Measurements from ENCODE around the gene THADA.
A peak's percentile ranks its signal among the peaks of the same experiment; 100 is the strongest.

The THADA gene

GRCh38 chr2:43402002-43402401 is 193.8 kb downstream of the THADA start:
- Histone ChIP-seq H4K20me1 (ENCODE audit: control insufficient read depth, insufficient read depth, low read depth, low read length) (no peaks in the 10 kb centered on the region), H3K4me2 (ENCODE audit: low read length) (peak overlapping the region; percentile 35), H3K9me2 (replicated peaks; ENCODE audit: control insufficient read depth, low read length) (no peaks in the 10 kb centered on the region), H3K4me3 (ENCODE audit: low read length) (peak overlapping the region; percentile 5), H3K36me3 (ENCODE audit: control insufficient read depth, low read length) (peaks cover 14% of the 10 kb centered on the region), H3F3A (ENCODE audit: control insufficient read depth, insufficient read depth) (no peaks in the 10 kb centered on the region), H3K27me3 (ENCODE audit: control insufficient read depth, low read length) (no peaks in the 10 kb centered on the region), H3K4me1 (ENCODE audit: control insufficient read depth, low read length) (peaks cover 37% of the 10 kb centered on the region), H3K79me2 (ENCODE audit: control insufficient read depth, low read length) (no peaks in the 10 kb centered on the region), H3K9me3 (ENCODE audit: control insufficient read depth, insufficient read depth, low read length) (no peaks in the 10 kb centered on the region), H3K27ac (ENCODE audit: low read depth, low read length) (peak overlapping the region; percentile 38)
- TF ChIP-seq, protein P1, sequence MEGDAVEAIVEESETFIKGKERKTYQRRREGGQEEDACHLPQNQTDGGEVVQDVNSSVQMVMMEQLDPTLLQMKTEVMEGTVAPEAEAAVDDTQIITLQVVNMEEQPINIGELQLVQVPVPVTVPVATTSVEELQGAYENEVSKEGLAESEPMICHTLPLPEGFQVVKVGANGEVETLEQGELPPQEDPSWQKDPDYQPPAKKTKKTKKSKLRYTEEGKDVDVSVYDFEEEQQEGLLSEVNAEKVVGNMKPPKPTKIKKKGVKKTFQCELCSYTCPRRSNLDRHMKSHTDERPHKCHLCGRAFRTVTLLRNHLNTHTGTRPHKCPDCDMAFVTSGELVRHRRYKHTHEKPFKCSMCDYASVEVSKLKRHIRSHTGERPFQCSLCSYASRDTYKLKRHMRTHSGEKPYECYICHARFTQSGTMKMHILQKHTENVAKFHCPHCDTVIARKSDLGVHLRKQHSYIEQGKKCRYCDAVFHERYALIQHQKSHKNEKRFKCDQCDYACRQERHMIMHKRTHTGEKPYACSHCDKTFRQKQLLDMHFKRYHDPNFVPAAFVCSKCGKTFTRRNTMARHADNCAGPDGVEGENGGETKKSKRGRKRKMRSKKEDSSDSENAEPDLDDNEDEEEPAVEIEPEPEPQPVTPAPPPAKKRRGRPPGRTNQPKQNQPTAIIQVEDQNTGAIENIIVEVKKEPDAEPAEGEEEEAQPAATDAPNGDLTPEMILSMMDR (IDR thresholded peaks at IDR 0.05; ENCODE audit: low read depth, low read length, poor library complexity, severe bottlenecking): no peak
- TF ChIP-seq EZH2phosphoT487 (IDR thresholded peaks at IDR 0.05; ENCODE audit: borderline replicate concordance, low read length): no peak

DNA sequence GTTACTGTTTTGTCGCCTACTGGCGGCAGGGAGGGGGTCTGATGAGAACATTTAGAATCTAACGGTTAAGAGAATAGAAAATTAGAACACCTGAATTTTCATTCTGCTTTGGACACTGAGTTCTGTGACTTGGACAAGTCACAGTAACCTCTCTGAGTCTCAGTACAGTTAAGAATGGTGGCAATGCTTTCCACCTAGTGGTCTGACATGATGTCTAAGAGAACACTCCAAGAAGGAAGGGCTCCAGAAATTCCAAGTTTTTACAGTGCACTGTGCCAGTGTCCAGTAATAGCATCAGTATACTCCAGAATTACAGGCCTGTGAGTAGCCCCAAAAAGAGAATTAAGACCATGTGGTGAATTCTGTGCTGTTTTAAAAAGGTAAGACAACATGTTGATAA is 195.3 kb downstream of the THADA start:
- Histone ChIP-seq H3K27me3 (ENCODE audit: control insufficient read depth, low read length) (no peaks in the 10 kb centered on the region), H3K27ac (ENCODE audit: low read depth, low read length) (no peak overlapping the region), H3K4me2 (ENCODE audit: low read length) (no peak overlapping the region), H3K9me3 (ENCODE audit: control insufficient read depth, insufficient read depth, low read length) (no peaks in the 10 kb centered on the region), H3K79me2 (ENCODE audit: control insufficient read depth, low read length) (no peaks in the 10 kb centered on the region), H3K9me2 (replicated peaks; ENCODE audit: control insufficient read depth, low read length) (no peaks in the 10 kb centered on the region), H3K36me3 (ENCODE audit: control insufficient read depth, low read length) (peaks cover 25% of the 10 kb centered on the region), H4K20me1 (ENCODE audit: control insufficient read depth, insufficient read depth, low read depth, low read length) (no peaks in the 10 kb centered on the region), H3F3A (ENCODE audit: control insufficient read depth, insufficient read depth) (no peaks in the 10 kb centered on the region), H3K4me3 (ENCODE audit: low read length) (no peak overlapping the region), H3K4me1 (ENCODE audit: control insufficient read depth, low read length) (peaks cover 37% of the 10 kb centered on the region)
- TF ChIP-seq EZH2phosphoT487 (IDR thresholded peaks at IDR 0.05; ENCODE audit: borderline replicate concordance, low read length): no peak
- TF ChIP-seq, protein P1 (IDR thresholded peaks at IDR 0.05; ENCODE audit: low read depth, low read length, poor library complexity, severe bottlenecking): no peak

GRCh38 chr2:43399515-43400264 is 196.1 kb downstream of the THADA start:
- no peaks in the 10 kb centered on the region for H4K20me1 ChIP-seq (ENCODE audit: control insufficient read depth, insufficient read depth, low read depth, low read length)

More at GRCh38 chr2:43399515-43400264, 196.1 kb downstream of the THADA start:
- TF ChIP-seq, protein P1 (IDR thresholded peaks at IDR 0.05; ENCODE audit: low read depth, low read length, poor library complexity, severe bottlenecking): no peak
- TF ChIP-seq EZH2phosphoT487 (IDR thresholded peaks at IDR 0.05; ENCODE audit: borderline replicate concordance, low read length): no peak
- Histone ChIP-seq H3K4me2 (ENCODE audit: low read length) (no peak overlapping the region), H3K27ac (ENCODE audit: low read depth, low read length) (no peak overlapping the region), H3K79me2 (ENCODE audit: control insufficient read depth, low read length) (no peaks in the 10 kb centered on the region), H3K36me3 (ENCODE audit: control insufficient read depth, low read length) (peaks cover 30% of the 10 kb centered on the region), H3K9me3 (ENCODE audit: control insufficient read depth, insufficient read depth, low read length) (no peaks in the 10 kb centered on the region), H3K4me1 (ENCODE audit: control insufficient read depth, low read length) (peaks cover 33% of the 10 kb centered on the region), H3K9me2 (replicated peaks; ENCODE audit: control insufficient read depth, low read length) (no peaks in the 10 kb centered on the region), H3K4me3 (ENCODE audit: low read length) (no peak overlapping the region), H3F3A (ENCODE audit: control insufficient read depth, insufficient read depth) (no peaks in the 10 kb centered on the region), H3K27me3 (ENCODE audit: control insufficient read depth, low read length) (no peaks in the 10 kb centered on the region)

Measured in DOHH2 (cell line).